A549 (cell line): ENCODE data around the gene UST.

ENCODE experiments used
- BHLHE40 ChIP-seq: IDR thresholded peaks from 2 replicates; pipeline ENCODE4 v1.6.1; 2012; ENCODE audit warnings: low read depth, low read length, inconsistent platforms
- CEBPB ChIP-seq, 2 experiments: fragments of >200 bp in 1 of 2; sonication (Bioruptor Twin) in 1 of 2; formaldehyde crosslinking in 1 of 2; IDR thresholded peaks; 2 replicates each; pipeline ENCODE4 v1.6.1; 2012 to 2016
- CHD2 ChIP-seq: fragments of 150-350 bp; IDR thresholded peaks from 2 replicates; pipeline ENCODE4 v1.6.1; 2014; ENCODE audit warnings: low read length; ENCODE audit not compliant: partially characterized antibody
- EP300 ChIP-seq, 2 experiments: fragments of >200 bp; sonication (Bioruptor Twin); formaldehyde crosslinking; IDR thresholded peaks; 2 replicates in 1 of 2; 3 replicates in 1 of 2; pipeline ENCODE4 v1.6.1; 2016 to 2017
- ESRRA ChIP-seq: fragments of 150-350 bp; IDR thresholded peaks from 2 replicates; pipeline ENCODE4 v1.6.1; 2014; ENCODE audit warnings: mild to moderate bottlenecking, low read length, borderline replicate concordance
- JUN ChIP-seq, 2 experiments: fragments of >200 bp; sonication (Bioruptor Twin); formaldehyde crosslinking; IDR thresholded peaks; 2 replicates in 1 of 2; 3 replicates in 1 of 2; pipeline ENCODE4 v1.6.1; 2016 to 2017
- JUNB ChIP-seq: fragments of >200 bp; sonication (Bioruptor Twin); formaldehyde crosslinking; IDR thresholded peaks from 2 replicates; pipeline ENCODE4 v1.6.1; 2016
- MYC ChIP-seq: IDR thresholded peaks from 2 replicates; pipeline ENCODE4 v1.6.1; 2012; ENCODE audit warnings: mild to moderate bottlenecking, inconsistent platforms, low read length, improper control_type of control experiment, borderline replicate concordance
- POLR2A ChIP-seq: IDR thresholded peaks from 2 replicates; pipeline ENCODE4 v1.6.1; 2012; ENCODE audit warnings: mild to moderate bottlenecking, low read length
- RAD21 ChIP-seq, 2 experiments: fragments of >200 bp in 1 of 2; sonication (Bioruptor Twin) in 1 of 2; formaldehyde crosslinking in 1 of 2; IDR thresholded peaks in 1 of 2; conservative IDR thresholded peaks in 1 of 2; 2 replicates in 1 of 2; 3 replicates in 1 of 2; pipeline ENCODE4 v1.6.1; 2012 to 2018; ENCODE audit warnings: inconsistent platforms in 1 of 2
- RCOR1 ChIP-seq: fragments of 150-350 bp; IDR thresholded peaks from 2 replicates; pipeline ENCODE4 v1.6.1; 2014; ENCODE audit warnings: antibody characterized with exemption, low read length, low read depth
- RFX5 ChIP-seq: fragments of 450-650 bp; IDR thresholded peaks from 2 replicates; pipeline ENCODE4 v1.7.1; 2014; ENCODE audit warnings: antibody characterized with exemption, mild to moderate bottlenecking, moderate library complexity
- TF ChIP-seq, protein P1 (sequence below): fragments of >200 bp; sonication (Bioruptor Twin); formaldehyde crosslinking; IDR thresholded peaks from 3 replicates; pipeline ENCODE4 v1.5.1; 2016
- TF ChIP-seq, protein P2 (sequence below): fragments of 150-350 bp; IDR thresholded peaks from 2 replicates; pipeline ENCODE4 v1.6.1; 2014; ENCODE audit warnings: low read depth, mild to moderate bottlenecking, low read length

DNA sequence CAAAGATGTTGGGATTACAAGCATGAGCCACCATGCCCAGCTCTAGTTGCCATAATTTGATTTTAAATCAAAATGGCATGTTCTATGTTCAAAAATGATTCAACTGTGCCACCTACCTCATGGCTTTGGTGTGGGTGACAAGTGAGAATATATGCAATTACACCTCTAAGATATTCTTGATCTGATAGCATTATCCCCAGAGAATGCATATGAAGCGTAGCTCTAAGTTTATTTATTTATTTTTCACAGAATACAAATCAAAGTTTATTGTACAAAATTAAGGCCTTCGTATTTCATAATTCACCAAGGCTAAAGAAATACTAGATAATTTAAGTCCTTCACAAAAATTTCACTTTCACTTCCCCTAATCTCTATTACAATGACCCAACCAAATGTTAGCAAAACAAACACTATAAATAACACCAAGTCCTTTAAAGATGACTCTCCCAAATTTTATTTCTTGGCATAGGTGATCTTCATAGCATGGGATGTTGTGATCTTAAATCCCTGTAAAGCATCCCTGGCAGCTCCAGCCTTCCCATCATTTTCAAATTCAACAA is 364.8 kb downstream of the UST start:
- no peak for TF ChIP-seq EP300 (IDR thresholded peaks at IDR 0.05)
- no peak for TF ChIP-seq BHLHE40
- no peak for TF ChIP-seq RAD21 (conservative IDR thresholded peaks at IDR 0.05 in 1 of 2, IDR thresholded peaks at IDR 0.05 in 1 of 2)
- TF ChIP-seq ESRRA, result no peak
- TF ChIP-seq JUNB, result no peak
- TF ChIP-seq JUN (IDR thresholded peaks at IDR 0.05), result no peak
- TF ChIP-seq, protein P1, sequence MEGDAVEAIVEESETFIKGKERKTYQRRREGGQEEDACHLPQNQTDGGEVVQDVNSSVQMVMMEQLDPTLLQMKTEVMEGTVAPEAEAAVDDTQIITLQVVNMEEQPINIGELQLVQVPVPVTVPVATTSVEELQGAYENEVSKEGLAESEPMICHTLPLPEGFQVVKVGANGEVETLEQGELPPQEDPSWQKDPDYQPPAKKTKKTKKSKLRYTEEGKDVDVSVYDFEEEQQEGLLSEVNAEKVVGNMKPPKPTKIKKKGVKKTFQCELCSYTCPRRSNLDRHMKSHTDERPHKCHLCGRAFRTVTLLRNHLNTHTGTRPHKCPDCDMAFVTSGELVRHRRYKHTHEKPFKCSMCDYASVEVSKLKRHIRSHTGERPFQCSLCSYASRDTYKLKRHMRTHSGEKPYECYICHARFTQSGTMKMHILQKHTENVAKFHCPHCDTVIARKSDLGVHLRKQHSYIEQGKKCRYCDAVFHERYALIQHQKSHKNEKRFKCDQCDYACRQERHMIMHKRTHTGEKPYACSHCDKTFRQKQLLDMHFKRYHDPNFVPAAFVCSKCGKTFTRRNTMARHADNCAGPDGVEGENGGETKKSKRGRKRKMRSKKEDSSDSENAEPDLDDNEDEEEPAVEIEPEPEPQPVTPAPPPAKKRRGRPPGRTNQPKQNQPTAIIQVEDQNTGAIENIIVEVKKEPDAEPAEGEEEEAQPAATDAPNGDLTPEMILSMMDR, result no peak
- TF ChIP-seq, protein P2, sequence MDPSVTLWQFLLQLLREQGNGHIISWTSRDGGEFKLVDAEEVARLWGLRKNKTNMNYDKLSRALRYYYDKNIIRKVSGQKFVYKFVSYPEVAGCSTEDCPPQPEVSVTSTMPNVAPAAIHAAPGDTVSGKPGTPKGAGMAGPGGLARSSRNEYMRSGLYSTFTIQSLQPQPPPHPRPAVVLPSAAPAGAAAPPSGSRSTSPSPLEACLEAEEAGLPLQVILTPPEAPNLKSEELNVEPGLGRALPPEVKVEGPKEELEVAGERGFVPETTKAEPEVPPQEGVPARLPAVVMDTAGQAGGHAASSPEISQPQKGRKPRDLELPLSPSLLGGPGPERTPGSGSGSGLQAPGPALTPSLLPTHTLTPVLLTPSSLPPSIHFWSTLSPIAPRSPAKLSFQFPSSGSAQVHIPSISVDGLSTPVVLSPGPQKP, result no peak
- no peak for TF ChIP-seq CEBPB (IDR thresholded peaks at IDR 0.05)
- TF ChIP-seq MYC, result no peak
- TF ChIP-seq POLR2A, result no peak
- no peak for TF ChIP-seq RFX5
- TF ChIP-seq CHD2, result no peak
- no peak for TF ChIP-seq RCOR1
